Activated T-helper 1 cell treated with Interleukin-2 at 50 U/mL for 16 hours (primary cell): ENCODE data around the gene MAP4K2.
A peak's percentile ranks its signal among the peaks of the same experiment; 100 is the strongest.

Experiments used
- DNase-seq: peaks from one replicate; pipeline ENCODE4 v3.0.0-alpha.2; 2020; ENCODE audit warnings: low read depth

Gene MAP4K2

DNA sequence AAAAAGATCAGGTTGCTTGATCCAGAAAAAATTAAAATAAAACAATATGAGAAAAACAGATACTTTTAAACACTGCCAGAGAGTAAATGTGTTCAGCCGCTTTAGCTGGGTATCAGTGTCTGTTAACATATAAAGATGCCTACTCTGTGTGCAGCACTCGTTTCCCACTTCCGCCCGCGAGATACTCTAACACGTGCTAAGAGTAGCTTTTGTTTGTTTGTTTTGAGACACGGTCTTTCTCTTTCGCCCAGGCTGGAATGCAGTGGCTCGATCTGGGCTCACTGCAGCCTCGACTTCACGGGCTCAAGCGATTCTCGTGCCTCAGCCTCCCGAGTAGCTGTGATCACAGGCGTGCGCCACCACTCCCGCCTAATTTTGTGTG lies 7.9 kb upstream of the MAP4K2 start:
- no peak for DNase-seq

- peak; percentile 65 for DNase-seq
These were observed 7.4 kb upstream of the MAP4K2 start, which contains the start of gene MEN1 for GRCh38 chr11:64810271-64810890. MEN1 (minus strand) TSS chr11:64810551; CDS start chr11:64810109, 442 bp downstream.

DNA sequence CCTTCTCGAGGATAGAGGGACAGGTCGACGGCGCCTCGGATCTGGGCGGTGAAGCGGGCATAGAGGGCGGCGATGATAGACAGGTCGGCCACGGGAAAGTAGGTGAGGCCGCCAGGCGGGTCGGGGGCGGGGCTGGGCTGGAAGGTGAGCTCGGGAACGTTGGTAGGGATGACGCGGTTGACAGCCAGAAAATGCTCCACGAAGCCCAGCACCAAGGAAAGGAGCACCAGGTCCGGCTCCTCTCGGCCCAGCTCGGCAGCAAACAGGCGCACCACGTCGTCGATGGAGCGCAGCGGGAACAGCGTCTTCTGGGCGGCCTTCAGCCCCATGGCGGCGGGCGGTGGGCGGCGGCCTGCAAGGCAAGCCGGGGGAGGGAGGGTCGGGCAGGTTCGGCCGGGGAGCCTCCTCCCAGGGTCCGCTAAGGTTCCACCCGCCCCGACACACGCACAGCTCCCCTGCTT lies 6.8 kb upstream of the MAP4K2 start:
- no peak for DNase-seq

GRCh38 chr11:64805481-64805880 lies 2.5 kb upstream of the MAP4K2 start:
- DNase-seq, result no peak

DNA sequence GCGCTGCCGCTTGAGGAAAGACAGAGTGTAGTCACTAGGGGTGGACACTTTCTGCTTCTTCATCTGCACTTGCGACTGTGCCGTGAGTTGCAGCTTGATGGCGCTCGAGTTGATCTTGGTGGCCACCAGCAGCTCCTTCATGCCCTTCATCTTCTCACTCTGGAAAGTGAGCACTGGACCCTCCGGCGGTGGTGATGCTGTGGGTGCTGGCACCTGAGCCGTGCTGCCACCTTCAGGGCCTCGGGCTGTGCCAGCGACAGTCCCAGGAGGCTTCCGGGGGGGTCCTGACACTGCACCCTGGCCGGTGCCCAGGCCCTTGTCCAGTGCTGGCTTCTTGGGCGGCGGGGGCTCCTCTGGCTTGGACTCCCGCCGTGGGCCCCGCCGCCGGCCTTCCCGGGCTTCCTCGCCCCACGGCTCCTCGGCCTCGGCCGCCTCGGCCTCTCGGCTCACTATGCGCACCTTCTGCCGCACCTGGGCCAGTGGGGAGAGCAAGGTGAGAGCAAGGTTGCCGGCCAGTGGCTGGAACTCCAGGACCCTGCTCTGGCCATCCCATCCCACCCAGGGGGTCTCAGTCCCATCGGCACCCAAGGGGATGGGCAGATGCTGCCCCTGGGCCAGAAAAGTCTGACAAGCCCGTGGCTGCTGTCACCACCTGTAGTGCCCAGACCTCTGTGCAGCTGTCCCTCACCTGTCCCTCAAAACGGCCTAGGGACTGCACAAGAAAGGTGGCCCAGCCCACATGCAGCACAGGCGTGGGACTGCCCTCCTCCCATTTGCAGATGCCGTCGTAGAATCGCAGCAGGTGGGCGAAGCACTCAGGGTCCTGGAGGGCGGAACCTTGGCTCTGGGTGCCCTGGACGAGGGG lies 1.6 kb upstream of the MAP4K2 start:
- no peak for DNase-seq

DNA sequence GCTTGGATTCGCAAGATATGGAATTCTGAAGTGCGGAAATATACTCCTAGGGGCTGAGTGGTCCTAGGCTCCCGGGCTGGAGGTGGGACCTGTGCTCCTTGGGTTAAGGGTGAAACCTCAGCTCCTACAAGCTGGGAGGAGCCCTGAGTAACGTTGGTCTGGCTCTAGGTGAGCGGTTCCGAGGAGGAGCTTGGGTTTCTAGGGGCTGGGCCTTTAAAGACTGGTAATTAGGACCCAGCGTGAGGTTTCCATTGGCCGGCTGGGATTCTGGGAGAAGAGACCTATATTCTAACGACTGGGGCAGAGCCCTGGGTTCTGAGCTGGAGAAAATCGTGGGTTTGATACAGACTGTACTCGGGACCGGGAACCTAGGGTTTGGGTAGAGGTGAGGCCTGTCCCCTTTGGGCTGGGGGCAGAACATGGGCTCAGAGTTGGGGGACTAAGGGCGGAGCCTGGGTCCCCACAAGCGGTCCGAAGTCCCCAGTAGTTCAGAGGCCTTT lies 882 bp upstream of the MAP4K2 start:
- DNase-seq, result no peak

DNA sequence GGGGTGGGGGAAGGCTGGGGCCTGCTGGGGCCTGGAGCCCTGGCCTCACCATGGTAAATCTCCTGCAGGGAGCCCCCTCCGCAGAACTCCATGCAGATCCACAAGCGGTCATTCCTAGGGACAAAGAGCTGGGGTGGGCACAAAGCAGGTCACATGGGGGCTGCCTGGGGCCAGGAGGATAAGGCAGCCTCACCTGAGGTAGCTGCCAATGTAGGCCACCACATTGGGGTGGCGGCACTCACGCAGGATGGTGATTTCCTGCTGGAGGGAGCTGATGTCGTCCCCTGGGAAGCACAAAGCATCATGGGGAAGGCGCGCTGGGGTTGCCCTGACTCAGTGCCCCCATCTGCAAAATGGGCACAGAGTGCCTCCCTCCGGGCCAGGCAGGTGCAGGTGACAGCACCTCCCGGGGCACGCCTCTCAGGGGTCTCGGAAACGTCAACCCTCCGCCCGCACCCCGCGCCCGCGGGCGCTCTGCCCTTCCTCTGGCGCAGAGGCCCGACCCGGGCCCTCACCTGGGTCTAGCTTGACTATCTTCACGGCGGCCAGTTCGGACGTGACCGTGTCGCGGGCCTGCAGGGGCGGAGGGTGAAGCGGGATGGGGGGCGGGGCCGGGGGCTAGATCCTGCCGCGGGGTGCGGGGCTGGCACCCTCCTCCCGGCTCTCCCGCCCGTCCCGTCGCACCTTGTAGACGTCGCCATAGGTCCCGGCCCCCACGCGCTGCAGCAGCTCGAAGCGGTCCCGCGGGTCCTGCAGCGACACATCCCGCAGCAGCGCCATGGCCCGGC lies 450 bp downstream of the MAP4K2 start:
- no peak for DNase-seq

GRCh38 chr11:64801561-64802369 lies 1.2 kb downstream of the MAP4K2 start:
- DNase-seq, result no peak

GRCh38 chr11:64801158-64801464 lies 1.9 kb downstream of the MAP4K2 start:
- DNase-seq, result no peak

DNA sequence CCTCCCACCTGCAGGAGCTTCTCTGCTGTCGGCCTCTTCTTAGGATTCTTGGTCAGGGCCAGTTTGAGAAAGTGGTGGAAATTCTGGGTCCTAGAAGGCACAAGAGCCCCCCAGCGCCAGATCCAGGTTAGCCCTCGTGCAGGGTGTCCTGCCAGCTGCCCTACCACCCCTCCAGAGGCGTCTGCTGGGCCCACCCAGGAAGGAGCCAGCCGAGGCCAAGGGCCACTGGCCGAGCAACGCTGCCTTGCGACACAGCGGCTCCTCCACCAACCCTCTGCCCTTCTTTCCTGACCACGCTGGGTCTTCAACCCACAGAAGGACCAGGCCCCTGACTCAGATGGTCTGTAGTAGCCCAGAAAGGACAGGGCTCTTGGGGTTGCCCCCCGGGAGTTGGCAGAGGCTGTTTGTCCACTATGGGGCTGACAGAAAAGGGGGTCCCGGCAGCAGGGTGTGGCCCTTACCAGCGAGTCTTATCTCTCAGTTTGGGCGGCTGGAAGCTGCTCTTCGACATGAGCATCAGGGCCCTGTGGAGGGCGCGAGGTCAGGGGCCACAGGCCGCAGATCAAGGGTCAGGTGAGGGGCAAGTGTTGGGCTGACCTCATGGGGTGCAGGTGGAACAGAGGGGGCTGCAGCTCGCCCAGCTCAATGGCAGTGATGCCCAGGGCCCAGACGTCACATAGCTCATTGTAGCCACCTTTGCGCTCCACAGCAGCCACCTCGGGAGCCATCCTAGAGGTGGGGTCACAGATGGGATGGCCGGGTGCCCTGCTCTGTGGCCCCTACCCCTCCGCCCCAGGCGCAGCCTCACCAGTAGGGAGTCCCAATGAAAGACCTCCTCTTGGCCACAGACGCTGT lies 2.5 kb downstream of the MAP4K2 start:
- DNase-seq, result no peak

- DNase-seq, result no peak
These were observed 3.3 kb downstream of the MAP4K2 start for GRCh38 chr11:64799623-64800302.

GRCh38 chr11:64799256-64799622 lies 3.8 kb downstream of the MAP4K2 start:
- no peak for DNase-seq

DNA sequence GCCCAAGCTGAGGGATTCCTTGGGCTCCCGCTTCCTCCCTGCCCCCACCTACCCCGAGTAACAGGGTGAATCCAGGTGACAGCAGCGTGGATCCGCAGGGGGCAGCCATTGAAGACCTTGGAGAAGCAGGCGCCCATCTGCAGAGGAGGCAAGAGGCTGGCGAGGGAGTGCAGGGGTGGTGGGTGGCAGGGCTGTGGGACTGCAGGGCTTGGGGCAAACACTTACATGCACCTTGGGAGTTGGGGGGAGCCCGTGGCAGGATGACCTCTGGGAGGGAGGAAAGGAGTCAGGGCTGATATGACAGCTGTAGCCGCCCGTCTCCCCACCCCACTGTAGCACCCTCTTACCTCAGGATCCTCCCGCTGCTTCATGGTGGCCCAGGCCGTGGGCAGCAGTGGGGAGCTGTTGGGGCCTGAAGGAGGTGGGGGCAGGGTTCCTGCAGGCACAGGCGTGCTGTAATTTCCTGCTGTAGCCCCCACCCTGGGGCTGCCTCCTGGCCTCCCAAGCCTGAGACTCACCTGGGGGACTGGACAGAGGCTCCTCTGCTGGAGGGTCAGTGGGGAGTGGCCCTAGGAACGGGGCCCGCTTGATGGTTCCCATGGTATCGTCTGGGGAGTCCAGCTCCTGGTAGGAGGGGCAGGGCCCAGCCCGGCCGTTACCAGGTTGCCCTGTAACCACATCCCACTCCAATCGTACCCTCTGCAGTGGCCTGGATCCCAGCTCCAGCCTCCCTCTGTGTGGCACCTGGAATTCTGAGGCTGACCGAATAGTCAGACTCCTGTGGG lies 6.1 kb downstream of the MAP4K2 start:
- no peak for DNase-seq

- DNase-seq, result no peak
These were observed 6.8 kb downstream of the MAP4K2 start for GRCh38 chr11:64796047-64796756.

GRCh38 chr11:64794526-64794925 lies 8.5 kb downstream of the MAP4K2 start:
- no peak for DNase-seq

GRCh38 chr11:64793271-64794160 lies 9.5 kb downstream of the MAP4K2 start:
- DNase-seq, result no peak

DNA sequence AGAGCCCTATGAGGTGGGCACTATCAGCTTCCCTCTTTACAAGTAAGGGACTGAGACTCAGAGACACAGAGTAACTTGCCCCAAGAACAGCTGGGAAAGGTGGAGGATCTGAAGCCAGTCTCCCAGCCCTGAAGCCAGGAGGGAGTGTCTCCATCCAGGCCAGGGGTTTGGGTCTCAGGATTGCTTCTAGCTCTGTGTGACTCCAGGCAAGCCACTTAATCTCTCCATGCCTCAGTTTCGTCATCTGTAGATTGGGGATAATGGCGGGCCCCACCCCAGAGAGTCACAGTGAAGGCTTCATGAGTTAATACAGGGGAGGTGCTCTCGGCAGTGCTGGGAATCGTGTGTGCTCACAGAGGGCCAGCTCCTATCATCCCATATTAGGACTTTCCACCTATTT lies 10.5 kb downstream of the MAP4K2 start:
- no peak for DNase-seq

- no peak for DNase-seq
These were observed 11.2 kb downstream of the MAP4K2 start for GRCh38 chr11:64791781-64792291.
